Measurements from ENCODE around the gene TBC1D1.

The TBC1D1 gene

DNA sequence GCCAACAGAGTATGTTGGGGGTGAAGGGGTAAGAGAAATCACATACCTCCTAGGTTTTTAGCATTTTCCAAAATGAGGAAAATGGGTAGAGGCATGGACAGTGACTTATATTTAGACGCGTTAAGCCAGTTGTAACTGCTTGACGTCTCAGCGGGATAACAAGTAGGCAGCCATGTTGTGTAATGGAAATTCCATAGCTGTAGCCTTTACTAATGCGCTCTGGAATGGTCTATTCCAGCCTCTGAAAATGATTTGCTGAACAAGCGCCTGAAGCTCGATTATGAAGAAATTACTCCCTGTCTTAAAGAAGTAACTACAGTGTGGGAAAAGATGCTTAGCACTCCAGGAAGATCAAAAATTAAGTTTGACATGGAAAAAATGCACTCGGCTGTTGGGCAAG lies 204.8 kb downstream of the TBC1D1 start:
- DNase-seq (ENCODE audit: low read depth in 4 of 4, low spot score in 1 of 4), result no peak

GRCh38 chr4:38097818-38098217 lies 206.9 kb downstream of the TBC1D1 start:
- DNase-seq (ENCODE audit: low read depth in 4 of 4, low spot score in 1 of 4), result no peak

DNA sequence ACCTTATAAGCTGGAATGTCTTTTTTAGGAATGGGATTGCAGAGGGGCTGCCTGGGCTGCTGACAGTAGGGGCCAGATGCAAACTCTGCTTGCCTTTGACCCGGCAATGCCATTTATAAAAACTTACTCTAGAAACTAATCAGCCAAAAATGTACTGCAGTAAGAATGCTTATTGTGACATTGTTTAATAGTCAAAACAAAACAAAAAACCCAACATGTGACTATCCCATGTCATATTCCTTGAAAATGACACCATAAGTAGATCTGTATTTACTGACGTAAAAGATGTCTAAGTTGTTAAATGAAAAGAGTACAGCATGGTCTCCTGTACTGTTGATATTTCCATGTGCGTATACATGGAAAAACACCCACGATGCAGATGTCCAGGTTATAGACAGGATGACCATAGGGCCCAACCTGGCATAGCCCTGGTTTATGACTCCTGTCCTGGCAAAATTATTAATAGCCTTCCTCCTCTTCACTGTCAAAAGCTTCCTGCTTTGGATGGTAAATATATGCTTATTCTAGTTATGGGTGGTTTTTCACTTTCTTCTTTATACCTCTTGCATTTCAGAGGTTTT lies 208.2 kb downstream of the TBC1D1 start:
- DNase-seq (ENCODE audit: low read depth in 4 of 4, low spot score in 1 of 4), result no peak

DNA sequence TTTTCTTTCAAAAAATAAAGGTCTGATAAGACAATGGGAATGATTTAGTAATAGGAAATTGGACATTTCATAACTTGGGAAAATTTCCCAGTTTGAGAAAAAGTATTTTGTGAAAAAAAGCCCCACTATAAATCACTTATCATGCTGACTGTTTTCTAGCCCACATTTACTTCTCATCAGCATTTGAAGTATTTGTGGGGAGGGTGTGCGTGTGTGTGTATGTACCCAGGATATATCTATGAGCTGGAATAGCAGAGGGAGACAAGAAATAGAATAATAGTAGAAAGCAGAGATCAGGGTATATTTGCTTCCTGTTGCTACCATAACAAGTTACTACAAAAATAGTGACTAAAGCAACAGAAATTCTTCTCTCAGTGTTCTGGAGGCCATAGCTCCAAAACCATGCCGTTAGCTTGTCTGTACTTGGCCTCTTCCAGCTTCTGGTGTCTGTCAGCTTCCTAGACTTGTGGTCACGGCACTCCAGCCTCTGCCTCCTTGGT lies 209.1 kb downstream of the TBC1D1 start:
- DNase-seq (ENCODE audit: low read depth in 4 of 4, low spot score in 1 of 4), result no peak

GRCh38 chr4:38100474-38101255 lies 209.8 kb downstream of the TBC1D1 start:
- no peak for DNase-seq (ENCODE audit: low read depth in 4 of 4, low spot score in 1 of 4)

DNA sequence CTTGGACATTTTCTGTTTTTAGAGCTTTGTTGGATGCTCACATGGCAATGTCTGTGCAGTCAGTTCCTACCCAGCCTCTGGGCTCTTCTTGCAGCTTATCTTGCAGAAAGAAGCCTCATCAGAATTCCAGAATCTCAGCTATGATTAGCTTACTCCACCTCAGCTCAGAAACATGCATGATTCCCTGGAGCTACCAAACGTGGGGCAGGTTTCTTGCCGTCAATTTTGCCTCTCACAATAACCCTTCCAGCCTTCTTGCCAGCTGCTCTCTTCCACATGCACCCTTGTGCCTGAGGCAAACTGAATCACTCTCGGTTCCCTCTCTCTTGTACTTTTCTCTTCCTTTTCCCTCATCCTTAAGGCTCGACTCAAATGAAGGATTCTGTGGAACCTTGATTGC lies 210.7 kb downstream of the TBC1D1 start:
- DNase-seq (ENCODE audit: low read depth in 4 of 4, low spot score in 1 of 4), result no peak

DNA sequence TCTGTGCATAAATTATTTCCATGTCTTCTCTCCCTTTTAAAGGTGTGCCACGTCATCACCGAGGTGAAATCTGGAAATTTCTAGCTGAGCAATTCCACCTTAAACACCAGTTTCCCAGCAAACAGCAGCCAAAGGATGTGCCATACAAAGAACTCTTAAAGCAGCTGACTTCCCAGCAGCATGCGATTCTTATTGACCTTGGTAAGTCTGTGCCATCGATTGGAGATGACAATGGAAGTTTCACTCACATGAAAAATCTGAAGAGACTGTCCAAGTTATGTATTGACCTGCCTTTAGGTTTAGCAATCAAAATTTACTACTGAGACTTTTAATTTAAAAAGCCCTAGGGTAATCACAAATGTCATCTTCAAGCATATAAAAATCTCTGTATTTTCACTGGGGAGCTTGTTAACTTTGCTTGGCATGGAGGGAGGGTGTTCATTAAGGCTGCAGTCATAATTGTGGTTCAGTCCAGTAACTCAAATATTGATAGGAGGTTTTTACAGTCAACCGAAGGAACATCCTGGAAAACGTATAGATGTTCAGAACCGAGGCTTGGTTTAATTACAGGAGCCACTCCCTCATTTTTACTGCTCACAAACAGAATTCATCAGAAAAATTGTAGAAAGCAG lies 212.2 kb downstream of the TBC1D1 start:
- no peak for DNase-seq (ENCODE audit: low read depth in 4 of 4, low spot score in 1 of 4)

DNA sequence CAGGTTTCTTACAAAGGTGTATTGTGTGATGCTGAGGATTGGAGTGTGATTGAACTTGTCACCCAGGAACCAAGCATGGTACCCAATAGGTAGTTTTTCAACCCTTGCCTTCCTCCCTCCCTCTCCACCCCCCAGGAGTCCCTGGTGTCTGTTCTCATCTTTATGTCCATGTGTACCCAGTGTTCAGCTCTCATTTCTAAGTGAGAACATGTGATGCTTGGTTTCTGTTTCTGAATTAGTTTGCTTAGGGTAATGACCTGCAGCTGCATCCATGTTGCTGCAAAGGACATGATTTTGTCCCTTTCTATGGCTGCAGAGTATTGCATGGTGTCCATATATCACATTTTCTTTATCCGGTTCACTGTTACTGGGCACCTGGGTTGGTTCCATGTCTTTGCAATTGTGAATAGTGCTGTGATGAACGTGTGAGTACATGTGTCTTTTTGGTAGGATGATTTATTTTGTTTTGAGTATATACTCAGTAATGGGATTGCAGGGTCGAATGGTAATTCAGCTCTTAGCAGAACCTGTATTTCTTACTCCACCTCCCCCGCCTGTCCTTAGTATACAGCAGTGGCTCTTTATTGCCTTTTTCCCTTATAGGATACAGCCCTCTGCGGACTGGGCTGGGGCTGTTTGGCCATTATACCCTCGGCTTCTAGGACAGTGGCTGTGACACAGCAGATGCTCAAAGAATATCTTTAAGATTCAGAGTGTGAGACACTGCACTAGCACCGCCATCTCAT lies 214.8 kb downstream of the TBC1D1 start:
- no peak for DNase-seq (ENCODE audit: low read depth in 4 of 4, low spot score in 1 of 4)

DNA sequence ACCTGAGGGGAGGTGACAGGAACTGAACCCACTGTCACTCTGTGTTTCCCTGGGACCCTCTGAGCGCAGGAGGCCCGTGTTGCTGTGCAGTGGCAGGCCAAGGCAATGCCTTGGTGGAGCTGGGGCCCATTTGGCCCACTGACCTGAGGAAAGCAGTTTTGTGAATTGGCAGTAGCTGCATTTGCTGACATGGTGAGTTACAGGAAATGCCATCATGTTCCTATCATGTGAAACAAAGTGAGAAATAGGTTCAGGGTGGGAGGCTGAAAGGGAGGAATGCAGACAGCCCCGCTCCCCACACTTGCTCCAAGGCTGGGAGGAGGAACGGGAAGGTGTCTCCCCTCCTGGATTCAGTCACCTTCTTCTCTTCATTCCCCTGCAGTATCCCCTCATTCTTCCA lies 215.4 kb downstream of the TBC1D1 start:
- no peak for DNase-seq (ENCODE audit: low read depth in 4 of 4, low spot score in 1 of 4)

DNA sequence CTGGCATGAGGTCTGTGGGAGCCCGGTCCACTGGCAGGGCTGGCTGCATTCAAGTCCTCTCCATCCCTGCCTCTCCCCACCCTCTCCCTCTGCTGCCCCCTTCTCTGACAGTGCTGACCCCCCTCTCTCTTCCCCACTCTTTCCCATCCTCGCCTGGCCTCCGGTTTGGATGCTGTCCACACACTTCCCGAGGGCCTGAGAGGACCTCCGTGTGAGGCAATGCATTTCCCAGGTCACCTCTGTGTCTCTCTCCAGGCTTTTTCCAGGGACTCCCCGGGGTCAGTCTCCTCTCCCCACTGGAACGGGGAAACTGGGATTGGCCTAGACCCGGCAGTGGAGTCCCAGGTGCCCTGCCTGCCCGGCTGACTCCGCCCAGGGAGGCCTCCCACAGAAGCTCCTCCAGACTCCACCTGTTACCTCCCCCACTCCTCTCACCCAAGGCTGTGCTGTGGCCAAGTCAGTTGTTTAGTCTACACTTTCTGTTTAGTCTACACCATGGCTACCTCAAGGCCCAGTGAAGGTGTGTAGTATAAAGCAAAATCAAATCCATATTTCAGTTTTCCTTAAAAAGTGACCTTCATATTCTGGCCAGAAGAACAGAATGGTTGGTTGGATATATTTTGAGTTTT lies 216.1 kb downstream of the TBC1D1 start:
- no peak for DNase-seq (ENCODE audit: low read depth in 4 of 4, low spot score in 1 of 4)

- DNase-seq (ENCODE audit: low read depth in 4 of 4, low spot score in 1 of 4), result no peak
Observed at GRCh38 chr4:38107818-38108217, 216.9 kb downstream of the TBC1D1 start.

- no peak for DNase-seq (ENCODE audit: low read depth in 4 of 4, low spot score in 1 of 4)
Observed at GRCh38 chr4:38109370-38109769, 218.5 kb downstream of the TBC1D1 start.

DNA sequence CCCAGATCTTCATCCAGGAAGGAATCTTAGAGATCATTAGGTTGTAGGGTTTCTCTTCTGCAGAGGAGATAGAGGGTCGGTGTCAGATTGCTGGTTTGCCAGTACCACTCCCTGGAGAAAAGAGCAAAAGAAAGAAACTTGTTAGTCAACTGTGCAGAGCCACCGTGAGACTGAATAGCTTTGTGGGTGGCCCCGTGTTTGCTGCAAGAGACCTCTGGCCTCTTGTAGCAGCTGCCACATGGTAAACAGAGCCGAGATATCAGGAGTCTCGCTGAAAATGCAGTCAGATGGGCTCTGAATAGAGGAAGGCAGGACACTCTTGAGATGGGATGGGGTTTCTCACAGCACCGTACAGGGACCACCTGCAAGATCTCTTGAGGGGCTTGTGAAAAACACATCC lies 219.0 kb downstream of the TBC1D1 start:
- DNase-seq (ENCODE audit: low read depth in 4 of 4, low spot score in 1 of 4), result no peak

DNA sequence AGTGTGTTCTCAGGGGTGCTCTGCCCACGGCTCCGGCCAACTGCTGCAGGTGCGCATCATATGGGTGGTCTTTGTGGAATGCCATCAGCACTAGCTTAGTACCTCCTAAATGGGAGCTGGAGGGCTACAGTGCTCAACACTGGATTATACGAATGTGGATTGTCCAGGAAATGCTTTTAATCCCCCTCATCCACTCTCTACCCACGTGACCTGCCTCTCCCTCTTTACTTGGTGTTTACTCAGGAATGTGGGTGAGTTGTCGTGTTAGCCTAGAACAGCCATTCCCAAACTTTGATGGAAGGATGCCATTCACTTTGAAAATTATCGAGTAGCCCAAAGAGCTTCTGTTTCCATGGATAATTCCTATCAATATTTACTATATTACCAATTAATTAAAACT lies 220.1 kb downstream of the TBC1D1 start:
- no peak for DNase-seq (ENCODE audit: low read depth in 4 of 4, low spot score in 1 of 4)

DNA sequence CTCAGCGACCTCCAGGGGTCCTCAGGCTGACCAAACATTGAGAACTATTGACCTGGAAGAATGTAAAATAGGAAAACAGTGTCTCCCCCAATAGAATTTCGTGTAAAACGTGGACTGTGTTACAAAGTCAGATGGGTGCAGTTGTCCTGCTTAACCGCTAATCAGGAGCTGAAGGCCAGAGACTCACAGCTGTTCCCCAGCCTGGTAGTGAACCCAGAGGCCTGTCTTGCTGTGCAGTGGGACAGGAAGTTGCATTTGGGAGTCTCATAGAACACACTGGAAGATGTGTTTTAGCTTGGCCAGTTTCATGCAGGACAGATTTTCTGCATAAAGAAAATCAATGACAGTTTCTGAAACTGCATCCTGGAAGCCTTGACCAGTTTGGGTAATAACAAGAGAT lies 220.8 kb downstream of the TBC1D1 start:
- DNase-seq (ENCODE audit: low read depth in 4 of 4, low spot score in 1 of 4), result no peak

DNA sequence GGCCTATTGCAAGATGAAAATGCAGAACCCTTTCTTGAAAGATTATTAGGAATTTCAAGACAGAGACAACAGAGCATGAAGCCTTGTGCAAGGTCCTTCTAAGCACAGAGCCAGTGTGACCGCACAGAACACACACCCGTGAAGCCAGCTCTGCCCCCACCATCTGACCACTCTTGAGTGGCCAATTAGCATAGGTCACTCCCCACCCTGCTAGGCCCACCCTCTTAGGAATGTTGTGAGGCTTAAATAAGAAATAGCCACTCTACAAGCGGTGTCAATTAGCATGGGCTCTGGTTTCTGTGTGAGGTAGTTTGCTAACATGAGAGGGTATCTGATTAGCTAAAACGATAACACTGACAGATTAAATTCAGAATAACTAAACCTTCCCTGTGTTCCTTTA lies 222.2 kb downstream of the TBC1D1 start:
- no peak for DNase-seq (ENCODE audit: low read depth in 4 of 4, low spot score in 1 of 4)

- DNase-seq (ENCODE audit: low read depth in 4 of 4, low spot score in 1 of 4), result no peak
Observed at GRCh38 chr4:38113551-38113950, 222.7 kb downstream of the TBC1D1 start.

DNA sequence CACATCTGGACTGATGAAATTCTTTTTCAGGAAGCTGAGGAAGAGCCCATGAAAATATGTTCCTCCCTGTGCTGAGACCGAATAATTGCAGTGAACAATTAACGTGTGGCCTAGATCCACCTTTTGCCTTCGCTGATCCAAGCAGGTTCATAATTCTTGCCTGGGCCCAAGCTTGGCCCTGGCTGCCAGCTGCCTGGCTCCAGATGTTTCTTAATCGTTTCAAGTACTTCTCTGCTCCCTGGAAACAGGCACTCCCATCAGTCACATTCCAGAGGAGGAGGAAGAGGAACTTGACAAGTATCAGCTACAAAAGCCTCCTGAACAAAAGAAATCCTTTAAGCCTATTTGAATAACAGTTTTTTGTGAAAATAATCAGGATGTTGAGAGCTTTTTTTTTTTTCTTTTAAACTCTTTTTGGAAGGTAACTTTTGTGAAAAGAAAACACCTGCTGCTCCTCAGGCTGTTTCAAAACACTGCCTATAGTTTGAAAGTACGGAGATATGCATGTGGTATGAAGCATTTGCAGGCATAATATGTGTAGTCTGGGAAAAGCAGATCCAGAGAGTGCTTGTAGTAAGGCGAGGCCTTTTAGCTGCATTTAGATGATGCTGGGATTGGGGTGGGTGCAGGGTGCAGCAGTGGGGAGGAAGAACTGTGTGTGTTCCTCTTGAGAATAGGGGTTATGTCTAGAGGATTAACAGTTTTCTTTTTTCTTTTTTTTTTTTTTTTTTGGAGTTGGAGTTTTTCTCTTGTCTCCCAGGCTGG lies 223.7 kb downstream of the TBC1D1 start:
- DNase-seq (ENCODE audit: low read depth in 4 of 4, low spot score in 1 of 4), result no peak

GRCh38 chr4:38115601-38116000 lies 224.7 kb downstream of the TBC1D1 start:
- no peak for DNase-seq (ENCODE audit: low read depth in 4 of 4, low spot score in 1 of 4)

- DNase-seq (ENCODE audit: low read depth in 4 of 4, low spot score in 1 of 4), result no peak
Observed at GRCh38 chr4:38117591-38117990, 226.7 kb downstream of the TBC1D1 start.
